K562 (cell line): ENCODE measurements around the gene VTI1B. TPM values are rescaled to one million over a fixed set of nuclear protein-coding genes. Genes with fewer than 3 reads are reported as not detected.

Experiments used
- ATAC-seq: fragments of 200-7000 bp; cut with Tn5 transposase; 3 replicates; pipeline ENCODE4 v1.9.1; 2020; ENCODE audit warnings: moderate library complexity
- BruUV-seq: library from RNA; stranded (reverse); fragments of 400-500 nt; replicated peaks from 2 replicates; lab custom pipeline; 2021; lab: Mats Ljungman, UMichigan
- CTCF ChIA-PET: fragments of 300-600 bp; formaldehyde crosslinking; extraction: SDS; loops from one replicate; lab custom pipeline; 2021; ENCODE audit warnings: low intra/inter-chr PET ratio; lab: Yijun Ruan, JAX
- POLR2A ChIA-PET: fragments of 300-600, 350-650 bp; sonication (Branson Sonifier 250); formaldehyde crosslinking; extraction: SDS; loops from one replicate; lab custom pipeline; 2021; ENCODE audit warnings: antibody characterized with exemption, inconsistent platforms; lab: Yijun Ruan, JAX
- DNase-seq, 4 experiments: peaks; one replicate each; pipeline versions ENCODE4 v3.0.0 to v3.0.0-alpha.2; 2011 to 2018; ENCODE audit warnings: low spot score in 3 of 4, mixed read lengths in 3 of 4; ENCODE audit errors: extremely low read depth in 1 of 4
- FAIRE-seq: peaks from 2 replicates; lab custom pipeline; 2011; peaks lifted over from hg19 to GRCh38; lab: Jason Lieb, UNC
- H2AFZ ChIP-seq: 2 replicates; pipeline ENCODE4 v1.6.0; 2011; ENCODE audit warnings: low read depth, low read length, control low read depth, inconsistent platforms
- H3K27ac ChIP-seq: fragments of 200-600 bp; 3 replicates; pipeline ENCODE4 v1.8.0; 2011; ENCODE audit warnings: low read depth, mild to moderate bottlenecking, control low read depth, inconsistent platforms, low read length, moderate library complexity, mixed read lengths; ENCODE audit errors: extremely low read depth
- H3K27me3 ChIP-seq, 2 experiments: fragments of 300-600 bp in 1 of 2; 2 replicates in 1 of 2; 3 replicates in 1 of 2; pipeline versions ENCODE4 v1.6.0 to v1.8.0; 2011; ENCODE audit warnings: inconsistent platforms in 2 of 2, low read length in 2 of 2, mild to moderate bottlenecking in 1 of 2, mixed read lengths in 1 of 2, moderate library complexity in 1 of 2; ENCODE audit not compliant: control insufficient read depth in 2 of 2, insufficient read depth in 2 of 2
- H3K36me3 ChIP-seq: fragments of 300-600 bp; 3 replicates; pipeline ENCODE4 v1.8.0; 2011; ENCODE audit warnings: mild to moderate bottlenecking, low read length, inconsistent platforms; ENCODE audit not compliant: control insufficient read depth, insufficient read depth
- H3K4me1 ChIP-seq, 2 experiments: fragments of 200-600 bp in 1 of 2; replicated peaks in 1 of 2; 2 replicates in 1 of 2; 3 replicates in 1 of 2; pipeline versions ENCODE4 v1.5.1 to v1.8.0; 2011; ENCODE audit warnings: inconsistent platforms in 2 of 2, low read length in 2 of 2, mild to moderate bottlenecking in 1 of 2, mixed read lengths in 1 of 2, moderate library complexity in 1 of 2; ENCODE audit not compliant: control insufficient read depth in 2 of 2, insufficient read depth in 2 of 2
- H3K4me2 ChIP-seq: 2 replicates; pipeline ENCODE4 v1.6.1; 2011; ENCODE audit warnings: low read length, control low read depth, inconsistent platforms, mixed read lengths; ENCODE audit not compliant: insufficient read depth
- H3K4me3 ChIP-seq: fragments of 200-600 bp; sonication (generic), shearing (Covaris generic); 2 replicates; pipeline ENCODE4 v1.5.1; 2016; ENCODE audit warnings: control low read depth, inconsistent platforms
- H3K79me2 ChIP-seq: fragments of 200-600 bp; 3 replicates; pipeline ENCODE4 v1.8.0; 2011; ENCODE audit warnings: low read length, inconsistent platforms; ENCODE audit not compliant: control insufficient read depth, insufficient read depth
- H3K9ac ChIP-seq, 2 experiments: 2 replicates each; pipeline versions ENCODE4 v1.6.0 to v1.6.1; 2011; ENCODE audit warnings: low read depth in 2 of 2, low read length in 2 of 2, control low read depth in 1 of 2, inconsistent platforms in 1 of 2, mild to moderate bottlenecking in 1 of 2, mixed read lengths in 1 of 2; ENCODE audit not compliant: insufficient read depth in 1 of 2
- H3K9me1 ChIP-seq: one replicate; pipeline ENCODE4 v1.6.0; 2011; ENCODE audit warnings: inconsistent platforms, mild to moderate bottlenecking, low read length, moderate library complexity; ENCODE audit not compliant: control insufficient read depth, insufficient read depth
- H3K9me3 ChIP-seq: replicated peaks from 2 replicates; pipeline ENCODE4 v1.5.1; 2011; ENCODE audit warnings: low read depth, low read length, inconsistent platforms; ENCODE audit not compliant: control insufficient read depth, insufficient read depth
- H4K20me1 ChIP-seq: replicated peaks from 2 replicates; pipeline ENCODE4 v1.6.1; 2011; ENCODE audit warnings: low read length, inconsistent platforms, mixed read lengths; ENCODE audit not compliant: control insufficient read depth, insufficient read depth
- ATF7 ChIP-seq: fragments of 450-650 bp; IDR thresholded peaks from 2 replicates; pipeline ENCODE4 v1.7.1; 2014; ENCODE audit warnings: mild to moderate bottlenecking, moderate library complexity
- DNMT1 ChIP-seq: fragments of 450-650 bp; IDR thresholded peaks from 2 replicates; pipeline ENCODE4 v1.6.1; 2016; ENCODE audit warnings: antibody characterized with exemption, mild to moderate bottlenecking
- FOXA3 ChIP-seq, 2 experiments: fragments of 450-650 bp in 1 of 2; sonication (generic) in 1 of 2; formaldehyde crosslinking; IDR thresholded peaks in 1 of 2; conservative IDR thresholded peaks in 1 of 2; 2 replicates each; pipeline versions ENCODE4 v1.4.0 to v1.8.0; 2020 to 2022; ENCODE audit warnings: mild to moderate bottlenecking in 2 of 2, missing genetic modification reagents in 1 of 2
- HSF4 ChIP-seq: fragments of 250-450 bp; sonication (Bioruptor Pico); IDR thresholded peaks from 2 replicates; pipeline ENCODE4 v2.1.2; 2022; ENCODE audit warnings: mild to moderate bottlenecking, moderate library complexity, borderline replicate concordance
- JUND ChIP-seq, 2 experiments: IDR thresholded peaks; 2 replicates in 1 of 2; 3 replicates in 1 of 2; pipeline ENCODE4 v1.6.1; 2011; ENCODE audit warnings: borderline replicate concordance in 2 of 2, low read depth in 2 of 2, low read length in 2 of 2, improper control_type of control experiment in 1 of 2, missing biosample characterization in 1 of 2, missing genetic modification characterization in 1 of 2, missing genetic modification reagents in 1 of 2
- KLF13 ChIP-seq: fragments of 450-650 bp; IDR thresholded peaks from 2 replicates; pipeline ENCODE4 v1.6.1; 2016; ENCODE audit warnings: missing genetic modification characterization, low read depth, mild to moderate bottlenecking, missing compliant biosample characterization, moderate library complexity, borderline replicate concordance
- L3MBTL2 ChIP-seq: fragments of 450-650 bp; IDR thresholded peaks from 2 replicates; pipeline ENCODE4 v1.6.1; 2016; ENCODE audit warnings: mild to moderate bottlenecking, moderate library complexity
- MNT ChIP-seq, 2 experiments: fragments of 450-650 bp; conservative IDR thresholded peaks; 2 replicates each; pipeline ENCODE4 v1.6.1; 2017; ENCODE audit warnings: mild to moderate bottlenecking in 2 of 2, moderate library complexity in 2 of 2
- MTA1 ChIP-seq: fragments of 450-650 bp; IDR thresholded peaks from 2 replicates; pipeline ENCODE4 v1.6.1; 2017; ENCODE audit warnings: borderline replicate concordance
- PCBP2 ChIP-seq: fragments of 200-400 bp; formaldehyde crosslinking; IDR thresholded peaks from 2 replicates; pipeline ENCODE4 v1.6.1; 2018; ENCODE audit warnings: low read length, low read depth, mild to moderate bottlenecking, moderate library complexity; ENCODE audit not compliant: poor library complexity, severe bottlenecking
- POLR2AphosphoS5 ChIP-seq: IDR thresholded peaks from 2 replicates; pipeline ENCODE4 v1.6.1; 2011; ENCODE audit warnings: mild to moderate bottlenecking, low read depth, low read length, moderate library complexity; ENCODE audit not compliant: control insufficient read depth, insufficient read depth
- RFX1 ChIP-seq: fragments of 450-650 bp; IDR thresholded peaks from 2 replicates; pipeline ENCODE4 v1.6.1; 2016; ENCODE audit warnings: mild to moderate bottlenecking, moderate library complexity
- SIN3A ChIP-seq, 2 experiments: fragments of 150-350 bp in 1 of 2; IDR thresholded peaks; 2 replicates each; pipeline ENCODE4 v1.6.1; 2011 to 2016; ENCODE audit warnings: borderline replicate concordance in 2 of 2, low read depth in 2 of 2, low read length in 2 of 2, mild to moderate bottlenecking in 2 of 2, moderate library complexity in 2 of 2; ENCODE audit not compliant: control insufficient read depth in 1 of 2
- SMAD2 ChIP-seq: fragments of 150-350 bp; IDR thresholded peaks from 2 replicates; pipeline ENCODE4 v1.6.1; 2014; ENCODE audit warnings: low read depth, mild to moderate bottlenecking, low read length
- SP1 ChIP-seq: sonication (generic); formaldehyde crosslinking; IDR thresholded peaks from 2 replicates; pipeline ENCODE4 v1.8.1; 2022; ENCODE audit warnings: mild to moderate bottlenecking, missing genetic modification reagents
- THRA ChIP-seq: fragments of 450-650 bp; IDR thresholded peaks from 2 replicates; pipeline ENCODE4 v1.6.1; 2017; ENCODE audit warnings: mild to moderate bottlenecking, moderate library complexity
- TRIM24 ChIP-seq, 2 experiments: fragments of 450-650 bp; IDR thresholded peaks; 2 replicates each; pipeline ENCODE4 v1.6.1; 2016
- ZNF395 ChIP-seq: fragments of 200-800 bp; sonication (Bioruptor generic); IDR thresholded peaks from 2 replicates; pipeline ENCODE4 v1.6.1; 2017; ENCODE audit warnings: missing genetic modification characterization, missing compliant biosample characterization
- WGBS: fragments of 100-300 bp; shearing (Covaris generic); methylation state at CpG from one replicate; pipeline ENCODE4 v1.1.6; 2016; ENCODE audit warnings: low coverage, mixed read lengths; ENCODE audit not compliant: insufficient coverage; ENCODE audit errors: missing lambda C conversion rate; 5-methylcytosine and 5-hydroxymethylcytosine counted together
- in situ Hi-C: fragments of 300-500 bp; cut with MboI; formaldehyde crosslinking; loops from 4 replicates; pipeline ENCODE4 v1.15.0; 2018; ENCODE audit warnings: inconsistent platforms, mixed read lengths
- intact Hi-C: fragments of 100-400 bp; cut with micrococcal nuclease; formaldehyde crosslinking; loops from 2 replicates; pipeline ENCODE4 v1.14.2; 2022
- polyA plus RNA-seq, 8 experiments: library from polyadenylated mRNA; depleted of rRNA in 4 of 8; stranded (reverse) in 5 of 8; unstranded in 3 of 8; fragments of >200 nt; fragmentation: Nextera tagmentation in 2 of 8; fragmentation: Illumina TruSeq in 1 of 8; extraction: Ambion mirVana in 2 of 8; extraction: Trizol in 1 of 8; gene quantifications; 2 replicates each; pipeline versions ENCODE4 v1.2.1 to v1.2.3, GENCODE V29; 2011 to 2014; ENCODE audit warnings: inconsistent platforms in 1 of 8, missing spikeins in 1 of 8
- total RNA-seq, 7 experiments: library from RNA; depleted of rRNA in 6 of 7; stranded (reverse); fragments of >200 nt in 6 of 7; fragmentation: Illumina TruSeq in 2 of 7; extraction: Trizol in 2 of 7; gene quantifications; 2 replicates each; pipeline versions ENCODE4 v1.2.1 to v1.2.3, GENCODE V29; 2011 to 2021; ENCODE audit warnings: low replicate concordance in 1 of 7

The VTI1B gene
- total and polyA plus RNA-seq, 9 of the 15 experiments (the other 6 are each of a cell fraction or from before 2014, with no cell fraction given) = 7.8 to 69.8 (median 50.1) TPM

- H3K27me3 ChIP-seq = no peaks in the 10 kb centered on the region
- intact Hi-C loops = no loop called here
- peak; percentile 85 for ATAC-seq
- H3K27ac ChIP-seq = peak overlapping the region; percentile 82
- BruUV-seq = no TSS peak
- H3K79me2 ChIP-seq = peaks cover 33% of the 10 kb centered on the region
- H4K20me1 ChIP-seq = no peaks in the 10 kb centered on the region
- no peak overlapping the region for H3K4me3 ChIP-seq
- POLR2A ChIA-PET = interaction anchor here (1.0 to 1.8 kb wide), 3 partner anchors 10 to 15 kb away, joined by 3 to 6 read pairs (median 3); partner anchors contain the start of gene RDH11
- H3K9ac ChIP-seq = peak overlapping the region; percentile 47 to 58; a peak in 3 of 4 replicates
- H3K36me3 ChIP-seq = peaks cover 86% of the 10 kb centered on the region
- CTCF ChIA-PET = no interaction called here
- 0% methylated on average over 2 of the region's 2 CpGs for WGBS
- H3K4me1 ChIP-seq = peaks cover 11 to 34% of the 10 kb centered on the region in 2 experiments
- DNase-seq = peak in 2 of 4 experiments; percentile 28 to 69
- in situ Hi-C loops = no loop called here
- FAIRE-seq = peak; percentile 74
- H3K9me1 ChIP-seq = no peaks in the 10 kb centered on the region
- H3K9me3 ChIP-seq = no peaks in the 10 kb centered on the region
- no peak overlapping the region for H2AFZ ChIP-seq
- peak overlapping the region; percentile 20 for H3K4me2 ChIP-seq
- peak; percentile 61 for TF ChIP-seq L3MBTL2
- peak; percentile 61; the same call in 1 of the 2 replicates for TF ChIP-seq THRA
- TF ChIP-seq TRIM24 (IDR thresholded peaks at IDR 0.05) = no peak
- TF ChIP-seq POLR2AphosphoS5 = no peak
- TF ChIP-seq RFX1 = no peak
- TF ChIP-seq FOXA3 (CRISPR knock-in tag; conservative IDR thresholded peaks at IDR 0.05 in 1 of 2, IDR thresholded peaks at IDR 0.05 in 1 of 2) = peak; percentile 35 to 78; a peak in 3 of 4 replicates
- TF ChIP-seq ATF7 = peak; percentile 77; the same call in 1 of the 2 replicates
- TF ChIP-seq KLF13 (tag) = no peak
- no peak for TF ChIP-seq SMAD2
- no peak for TF ChIP-seq HSF4
- no peak for TF ChIP-seq SP1 (CRISPR knock-in tag)
- TF ChIP-seq DNMT1 = no peak
- TF ChIP-seq PCBP2 = no peak
- peak; percentile 80 for TF ChIP-seq JUND (IDR thresholded peaks at IDR 0.05; ENCODE audit: borderline replicate concordance, low read depth, low read length)
- TF ChIP-seq JUND (tag; IDR thresholded peaks at IDR 0.05; ENCODE audit: borderline replicate concordance, low read depth, low read length) = peak; percentile 59; the same call in 1 of the 3 replicates
- TF ChIP-seq SIN3A (IDR thresholded peaks at IDR 0.05; ENCODE audit: borderline replicate concordance in 2 of 2, control insufficient read depth in 1 of 2, low read depth in 2 of 2, low read length in 2 of 2) = no peak
- no peak for TF ChIP-seq ZNF395 (CRISPR knock-in tag)
- TF ChIP-seq MNT (conservative IDR thresholded peaks at IDR 0.05) = peak; percentile 18 to 35; a peak in 2 of 4 replicates
- no peak for TF ChIP-seq MTA1
Measured at GRCh38 chr14:67680941-67681340, 6.5 kb upstream of the VTI1B start.
